ENCODE results near the gene GRPEL1. TPM values are rescaled to one million over a fixed set of nuclear protein-coding genes. Genes with fewer than 3 reads are reported as not detected.

Gene GRPEL1
- total RNA-seq, 1 donor from 2014 or later: 21.0 TPM

DNA sequence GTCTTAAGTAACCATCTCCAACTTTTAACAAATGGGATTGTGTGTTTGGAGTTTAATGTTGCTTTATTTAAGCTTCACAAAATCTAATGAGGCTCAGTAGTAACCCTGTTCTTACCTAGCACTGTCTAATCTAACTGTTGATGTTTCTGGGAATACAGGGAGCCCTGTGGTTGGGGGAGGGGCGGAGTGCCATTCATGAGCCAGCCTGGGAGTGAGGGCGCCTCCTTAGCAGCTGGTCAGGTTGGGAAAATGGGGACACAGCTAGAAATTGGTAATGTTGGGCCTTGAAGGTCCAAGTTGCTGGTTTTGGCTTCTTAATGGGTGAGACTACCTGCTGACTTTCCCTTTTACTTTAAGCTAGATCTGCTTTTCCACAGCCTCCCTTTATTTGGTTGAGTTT lies 47.6 kb downstream of the GRPEL1 start:
- Histone ChIP-seq H4K20me1 (ENCODE audit: low read depth) (peaks cover 22% of the 10 kb centered on the region), H3K36me3 (no peaks in the 10 kb centered on the region), H3K27ac (peak overlapping the region; percentile 21), H3K4me2 (peak overlapping the region; percentile 58), H3K9ac (no peak overlapping the region), H3K27me3 (no peaks in the 10 kb centered on the region), H3K9me3 (ENCODE audit: low read depth) (no peaks in the 10 kb centered on the region), H3F3A (ENCODE audit: low read depth) (no peaks in the 10 kb centered on the region), H3K4me3 (no peak overlapping the region), H2AFZ (replicated peaks) (no peak overlapping the region), H3K4me1 (peaks cover 8% of the 10 kb centered on the region), H3K79me2 (ENCODE audit: low read depth) (no peaks in the 10 kb centered on the region)
- H3K9me3 Mint-ChIP-seq: no peaks in the 10 kb centered on the region
- peak; percentile 47 for DNase-seq (ENCODE audit: low spot score)
- no peak for TF ChIP-seq EZH2phosphoT487 (IDR thresholded peaks at IDR 0.05)
- TF ChIP-seq, protein P1, sequence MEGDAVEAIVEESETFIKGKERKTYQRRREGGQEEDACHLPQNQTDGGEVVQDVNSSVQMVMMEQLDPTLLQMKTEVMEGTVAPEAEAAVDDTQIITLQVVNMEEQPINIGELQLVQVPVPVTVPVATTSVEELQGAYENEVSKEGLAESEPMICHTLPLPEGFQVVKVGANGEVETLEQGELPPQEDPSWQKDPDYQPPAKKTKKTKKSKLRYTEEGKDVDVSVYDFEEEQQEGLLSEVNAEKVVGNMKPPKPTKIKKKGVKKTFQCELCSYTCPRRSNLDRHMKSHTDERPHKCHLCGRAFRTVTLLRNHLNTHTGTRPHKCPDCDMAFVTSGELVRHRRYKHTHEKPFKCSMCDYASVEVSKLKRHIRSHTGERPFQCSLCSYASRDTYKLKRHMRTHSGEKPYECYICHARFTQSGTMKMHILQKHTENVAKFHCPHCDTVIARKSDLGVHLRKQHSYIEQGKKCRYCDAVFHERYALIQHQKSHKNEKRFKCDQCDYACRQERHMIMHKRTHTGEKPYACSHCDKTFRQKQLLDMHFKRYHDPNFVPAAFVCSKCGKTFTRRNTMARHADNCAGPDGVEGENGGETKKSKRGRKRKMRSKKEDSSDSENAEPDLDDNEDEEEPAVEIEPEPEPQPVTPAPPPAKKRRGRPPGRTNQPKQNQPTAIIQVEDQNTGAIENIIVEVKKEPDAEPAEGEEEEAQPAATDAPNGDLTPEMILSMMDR (IDR thresholded peaks at IDR 0.05): no peak
- TF ChIP-seq EZH2 (IDR thresholded peaks at IDR 0.05): no peak
- H3K27ac Mint-ChIP-seq: no peak overlapping the region
- H3K27me3 Mint-ChIP-seq (ENCODE audit: insufficient read depth, low read depth): peaks cover 2% of the 10 kb centered on the region
- peaks cover 19% of the 10 kb centered on the region for H3K4me1 Mint-ChIP-seq
- H3K36me3 Mint-ChIP-seq: peaks cover 18% of the 10 kb centered on the region
- H3K4me3 Mint-ChIP-seq: no peak overlapping the region

DNA sequence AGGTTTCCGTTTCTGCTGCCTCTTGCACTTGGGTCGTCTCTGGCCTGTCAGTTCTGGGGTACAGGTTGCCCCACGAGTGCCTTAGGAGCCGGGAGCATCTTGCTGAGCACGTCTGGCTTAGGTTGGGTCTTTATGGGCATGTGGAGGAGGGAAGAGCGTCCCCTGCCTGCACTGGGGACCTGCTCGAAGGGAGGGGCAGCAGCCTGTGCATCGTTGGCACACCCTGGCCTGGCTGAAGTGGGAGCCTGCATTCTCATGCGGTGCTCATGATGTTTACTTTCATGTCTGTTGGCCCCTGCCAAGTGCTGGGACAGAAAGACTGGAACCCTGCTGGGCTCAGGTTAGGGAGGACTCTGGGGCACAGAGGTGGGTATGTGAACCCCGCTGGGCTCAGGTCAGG lies 48.5 kb downstream of the GRPEL1 start:
- H3K4me2 ChIP-seq: no peak overlapping the region
- no peak overlapping the region for H3K4me3 Mint-ChIP-seq
- no peaks in the 10 kb centered on the region for H3F3A ChIP-seq (ENCODE audit: low read depth)
- H2AFZ ChIP-seq (replicated peaks): no peak overlapping the region
- H4K20me1 ChIP-seq (ENCODE audit: low read depth): peaks cover 22% of the 10 kb centered on the region
- H3K27ac ChIP-seq: no peak overlapping the region
- H3K79me2 ChIP-seq (ENCODE audit: low read depth): no peaks in the 10 kb centered on the region
- no peaks in the 10 kb centered on the region for H3K9me3 Mint-ChIP-seq
- H3K27me3 ChIP-seq: no peaks in the 10 kb centered on the region
- DNase-seq (ENCODE audit: low spot score): no peak
- H3K4me3 ChIP-seq: no peak overlapping the region
- H3K27me3 Mint-ChIP-seq (ENCODE audit: insufficient read depth, low read depth): peaks cover 2% of the 10 kb centered on the region
- H3K4me1 ChIP-seq: peaks cover 8% of the 10 kb centered on the region
- TF ChIP-seq, protein P1 (IDR thresholded peaks at IDR 0.05): no peak
- TF ChIP-seq EZH2 (IDR thresholded peaks at IDR 0.05) (no peak), EZH2phosphoT487 (IDR thresholded peaks at IDR 0.05) (no peak)
- H3K4me1 Mint-ChIP-seq: peaks cover 19% of the 10 kb centered on the region
- H3K27ac Mint-ChIP-seq: peak overlapping the region; percentile 33
- no peaks in the 10 kb centered on the region for H3K36me3 ChIP-seq
- H3K9ac ChIP-seq: no peak overlapping the region
- H3K36me3 Mint-ChIP-seq: peaks cover 27% of the 10 kb centered on the region
- no peaks in the 10 kb centered on the region for H3K9me3 ChIP-seq (ENCODE audit: low read depth)

DNA sequence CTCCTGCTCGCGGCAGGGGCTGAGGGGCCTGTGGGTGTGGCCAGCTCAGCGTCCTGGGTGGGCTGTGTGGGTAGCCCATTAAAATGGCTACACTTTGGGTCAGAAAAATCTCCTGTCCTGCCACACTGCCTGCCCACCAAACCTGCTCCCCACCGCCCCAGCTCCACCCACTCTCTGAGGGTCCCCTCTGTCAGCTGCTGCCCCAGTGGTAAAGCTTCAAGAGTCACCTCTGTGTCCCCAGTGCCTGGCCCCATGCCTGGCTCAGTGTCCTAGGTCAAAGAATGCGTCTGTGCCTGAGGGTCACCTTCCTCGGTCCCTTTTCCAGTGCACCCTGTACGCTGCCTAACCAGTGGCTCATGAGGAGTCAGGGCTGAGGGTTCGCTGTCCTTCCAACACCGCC lies 49.6 kb downstream of the GRPEL1 start:
- Histone ChIP-seq H3K9me3 (ENCODE audit: low read depth) (no peaks in the 10 kb centered on the region), H4K20me1 (ENCODE audit: low read depth) (peaks cover 14% of the 10 kb centered on the region), H3K27ac (no peak overlapping the region), H3K27me3 (no peaks in the 10 kb centered on the region), H3K79me2 (ENCODE audit: low read depth) (no peaks in the 10 kb centered on the region), H3K9ac (no peak overlapping the region), H3K4me3 (no peak overlapping the region), H3K4me2 (no peak overlapping the region), H3K36me3 (no peaks in the 10 kb centered on the region), H2AFZ (replicated peaks) (no peak overlapping the region), H3K4me1 (peaks cover 8% of the 10 kb centered on the region), H3F3A (ENCODE audit: low read depth) (no peaks in the 10 kb centered on the region)
- H3K9me3 Mint-ChIP-seq: no peaks in the 10 kb centered on the region
- TF ChIP-seq EZH2phosphoT487 (IDR thresholded peaks at IDR 0.05) (no peak), EZH2 (IDR thresholded peaks at IDR 0.05) (no peak)
- TF ChIP-seq, protein P1 (IDR thresholded peaks at IDR 0.05): no peak
- peak overlapping the region; percentile 21 for H3K27ac Mint-ChIP-seq
- no peak for DNase-seq (ENCODE audit: low spot score)
- peaks cover 19% of the 10 kb centered on the region for H3K4me1 Mint-ChIP-seq
- H3K27me3 Mint-ChIP-seq (ENCODE audit: insufficient read depth, low read depth): peaks cover 2% of the 10 kb centered on the region
- no peak overlapping the region for H3K4me3 Mint-ChIP-seq
- H3K36me3 Mint-ChIP-seq: peaks cover 33% of the 10 kb centered on the region
